Ovary (tissue), 3 donors: Measurements from ENCODE around the gene ACTL10.
"Not testable (repeated sequence)": the region's sequence is repeated elsewhere in the genome, so short reads cannot be mapped to it uniquely, and the experiment has no call there.

Experiments used
- CTCF ChIP-seq, 3 donors: fragments of 450-650 bp in 2 of 3; fragments of 200-600 bp in 1 of 3; IDR thresholded peaks; one replicate each; pipeline versions ENCODE4 v1.5.1 to v1.8.0; 2016 to 2022; ENCODE audit warnings: antibody characterized with exemption in 3 of 3, mild to moderate bottlenecking in 1 of 3
- EP300 ChIP-seq: sonication (generic); formaldehyde crosslinking; IDR thresholded peaks from one replicate; pipeline ENCODE4 v1.6.1; 2017; ENCODE audit warnings: antibody characterized with exemption
- donor health status: DM: no; HTN: no; CAD: no.

- not testable (repeated sequence) for TF ChIP-seq CTCF (IDR thresholded peaks at IDR 0.05); EP300
Measured at GRCh38 chr20:33700696-33701441, 34.1 kb downstream of the ACTL10 start.
